GM18517 (cell line): ENCODE data around the gene KIF20B.
"Not testable (repeated sequence)": the region's sequence is repeated elsewhere in the genome, so short reads cannot be mapped to it uniquely, and the experiment has no call there.

ENCODE experiments used
- ATAC-seq: cut with Tn5 transposase; IDR thresholded peaks from one replicate; pipeline ENCODE4 v1.9.1; 2021; ENCODE audit warnings: mild to moderate bottlenecking, moderate library complexity; ENCODE audit not compliant: unreplicated experiment

Gene KIF20B

GRCh38 chr10:89763671-89764070, 62.3 kb downstream of the KIF20B start:
- not testable (repeated sequence) for ATAC-seq

- ATAC-seq = no peak
Measured at GRCh38 chr10:89771684-89772083, 70.3 kb downstream of the KIF20B start.

- ATAC-seq = no peak
Measured at GRCh38 chr10:89773081-89773480, 71.7 kb downstream of the KIF20B start.

- ATAC-seq = no peak
Measured at GRCh38 chr10:89776665-89777064, 75.3 kb downstream of the KIF20B start.

GRCh38 chr10:89782470-89782869, 81.1 kb downstream of the KIF20B start:
- no peak for ATAC-seq

GRCh38 chr10:89783406-89783805, 82.0 kb downstream of the KIF20B start:
- no peak for ATAC-seq

GRCh38 chr10:89785095-89785494, 83.7 kb downstream of the KIF20B start:
- no peak for ATAC-seq

GRCh38 chr10:89789188-89789877, 87.9 kb downstream of the KIF20B start:
- no peak for ATAC-seq

GRCh38 chr10:89792187-89792586, 90.8 kb downstream of the KIF20B start:
- no peak for ATAC-seq

- ATAC-seq = peak; percentile 74
Measured at GRCh38 chr10:89793649-89794254, 92.4 kb downstream of the KIF20B start.

- peak; percentile 71 for ATAC-seq
Measured at GRCh38 chr10:89795840-89796239, 94.5 kb downstream of the KIF20B start.

GRCh38 chr10:89798092-89798491, 96.7 kb downstream of the KIF20B start:
- no peak for ATAC-seq

- ATAC-seq = no peak
Measured at GRCh38 chr10:89799573-89799972, 98.2 kb downstream of the KIF20B start.

GRCh38 chr10:89805599-89806013, 104.2 kb downstream of the KIF20B start:
- peak; percentile 93 for ATAC-seq

GRCh38 chr10:89808842-89809241, 107.5 kb downstream of the KIF20B start:
- no peak for ATAC-seq

GRCh38 chr10:89809766-89810165, 108.4 kb downstream of the KIF20B start:
- ATAC-seq = no peak

- no peak for ATAC-seq
Measured at GRCh38 chr10:89810908-89811525, 109.6 kb downstream of the KIF20B start.

- ATAC-seq = no peak
Measured at GRCh38 chr10:89813546-89813945, 112.2 kb downstream of the KIF20B start.

GRCh38 chr10:89814278-89814677, 112.9 kb downstream of the KIF20B start:
- ATAC-seq = peak; percentile 57

GRCh38 chr10:89815049-89815853, 113.9 kb downstream of the KIF20B start:
- no peak for ATAC-seq

GRCh38 chr10:89819008-89819407, 117.6 kb downstream of the KIF20B start:
- ATAC-seq = not testable (repeated sequence)
